GM18508 (cell line): Measurements from ENCODE around the gene MYO6.

ENCODE experiments used
- ATAC-seq: cut with Tn5 transposase; IDR thresholded peaks from one replicate; pipeline ENCODE4 v1.9.1; 2021; ENCODE audit warnings: moderate number of reproducible peaks; ENCODE audit not compliant: insufficient read depth, unreplicated experiment

The MYO6 gene

DNA sequence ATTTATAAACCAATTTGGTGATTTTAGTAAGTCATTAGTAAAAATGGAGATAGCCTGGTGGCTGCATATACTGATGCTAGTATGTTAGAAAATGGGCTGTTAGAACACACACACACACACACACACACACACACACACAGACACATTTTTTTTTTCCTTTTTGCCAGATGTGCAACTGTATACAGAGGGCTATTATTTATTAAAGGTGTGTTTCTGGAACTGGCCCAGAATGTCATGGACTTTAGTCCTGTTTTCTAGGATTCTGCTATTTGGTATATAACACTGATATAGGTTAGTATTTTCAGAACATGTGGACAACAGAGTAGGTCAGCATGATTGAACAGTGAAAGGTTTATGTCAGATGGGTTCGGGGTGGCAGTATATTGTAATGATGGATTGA is 12.4 kb downstream of the MYO6 start:
- ATAC-seq: no peak

DNA sequence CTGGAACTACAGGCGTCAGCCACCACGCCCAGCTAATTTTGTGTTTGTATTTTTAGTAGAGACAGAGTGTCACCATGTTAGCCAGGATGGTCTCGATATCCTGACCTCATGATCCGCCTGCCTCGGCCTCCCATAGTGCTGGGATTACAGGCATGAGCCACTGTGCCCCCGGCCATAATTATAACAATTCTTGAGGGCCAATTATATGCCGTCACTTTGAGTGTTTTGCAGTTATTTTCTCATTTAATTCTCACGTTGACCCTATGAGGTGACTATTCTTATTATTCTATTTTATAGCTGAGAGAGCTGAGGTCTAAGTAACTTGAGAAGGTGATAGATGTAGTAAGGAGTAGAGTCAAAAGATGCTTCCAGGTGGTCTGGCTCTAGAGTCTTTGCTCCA is 13.0 kb downstream of the MYO6 start:
- no peak for ATAC-seq

- ATAC-seq: no peak
Observed at GRCh38 chr6:75766387-75766786, 17.3 kb downstream of the MYO6 start.

DNA sequence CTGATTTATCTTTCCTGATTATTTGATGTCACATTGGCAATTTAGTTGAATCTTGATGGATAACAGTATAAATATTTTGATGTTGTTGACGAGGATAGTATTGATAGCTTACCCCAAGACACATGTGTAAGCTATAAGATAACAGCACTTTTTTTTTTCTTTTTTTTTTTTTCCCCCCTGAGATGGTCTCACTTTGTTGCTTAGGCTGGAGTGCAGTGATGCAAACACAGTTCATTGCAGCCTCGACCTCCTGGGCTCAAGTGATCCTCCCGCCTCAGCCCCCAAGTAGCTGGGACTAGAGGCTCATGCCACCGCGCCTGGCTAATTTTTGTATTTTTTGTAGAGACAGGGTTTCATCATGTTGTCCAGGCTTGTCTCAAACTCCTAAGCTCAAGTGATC is 21.8 kb downstream of the MYO6 start:
- ATAC-seq: no peak

- ATAC-seq: no peak
Observed at GRCh38 chr6:75775219-75775618, 26.2 kb downstream of the MYO6 start.

- ATAC-seq: no peak
Observed at GRCh38 chr6:75776461-75776860, 27.4 kb downstream of the MYO6 start.

DNA sequence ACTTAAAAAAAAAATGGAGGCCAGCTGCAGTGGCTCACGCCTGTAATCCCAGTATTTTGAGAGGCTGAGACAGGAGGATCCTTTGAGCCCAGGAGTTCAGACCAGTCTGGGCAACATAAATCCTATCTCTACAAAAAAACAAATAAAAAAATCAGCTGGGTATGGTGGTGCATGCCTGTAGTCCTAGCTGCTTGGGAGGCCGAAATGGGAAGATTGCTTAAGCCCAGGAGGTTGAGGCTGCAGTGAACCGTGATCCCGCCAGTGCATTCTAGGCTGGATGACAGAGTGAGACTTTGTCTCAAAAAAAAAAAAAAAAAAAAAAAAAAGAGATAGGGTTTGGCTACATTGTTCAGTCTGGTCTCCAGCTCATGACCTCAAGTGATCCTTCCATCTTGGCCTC is 29.7 kb downstream of the MYO6 start:
- no peak for ATAC-seq

DNA sequence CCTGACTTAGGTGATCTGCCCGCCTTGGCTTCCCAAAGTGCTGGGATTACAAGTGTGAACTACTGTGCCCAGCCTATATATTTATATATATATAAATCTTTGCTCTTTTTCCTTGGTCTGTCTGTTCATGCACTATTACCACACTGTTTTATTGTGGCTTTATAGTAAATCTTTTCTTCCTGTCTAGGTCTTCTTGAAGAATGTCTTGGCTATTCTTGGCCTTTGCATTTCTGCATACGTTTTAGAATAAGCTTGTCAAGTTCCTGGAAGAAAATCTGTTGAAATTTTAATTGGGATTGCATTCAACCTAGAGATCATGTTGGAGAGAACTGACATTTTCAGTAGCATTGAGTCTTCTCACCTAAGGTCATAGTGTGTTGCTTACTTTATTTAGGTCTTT is 37.1 kb downstream of the MYO6 start:
- ATAC-seq: no peak

DNA sequence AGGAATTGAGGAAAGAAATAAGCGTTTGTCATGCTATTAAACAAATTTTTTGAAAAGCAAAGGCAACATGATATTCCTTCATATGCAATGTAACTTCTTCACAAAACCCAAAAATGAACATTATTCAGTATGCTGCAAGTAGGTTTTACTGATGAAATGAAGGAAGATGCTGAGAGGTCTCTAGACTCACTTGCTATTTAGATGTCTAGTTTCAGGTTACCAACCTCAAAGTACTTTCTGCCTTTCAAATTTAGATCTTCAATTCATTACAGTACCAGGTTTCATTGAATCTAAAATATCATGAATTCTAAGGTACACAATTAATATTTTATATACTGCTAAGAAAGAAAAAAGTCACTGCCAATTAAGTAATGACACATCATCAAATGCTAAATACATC is 39.9 kb downstream of the MYO6 start:
- ATAC-seq: no peak

- ATAC-seq: no peak
Observed at GRCh38 chr6:75791881-75792280, 42.8 kb downstream of the MYO6 start.

DNA sequence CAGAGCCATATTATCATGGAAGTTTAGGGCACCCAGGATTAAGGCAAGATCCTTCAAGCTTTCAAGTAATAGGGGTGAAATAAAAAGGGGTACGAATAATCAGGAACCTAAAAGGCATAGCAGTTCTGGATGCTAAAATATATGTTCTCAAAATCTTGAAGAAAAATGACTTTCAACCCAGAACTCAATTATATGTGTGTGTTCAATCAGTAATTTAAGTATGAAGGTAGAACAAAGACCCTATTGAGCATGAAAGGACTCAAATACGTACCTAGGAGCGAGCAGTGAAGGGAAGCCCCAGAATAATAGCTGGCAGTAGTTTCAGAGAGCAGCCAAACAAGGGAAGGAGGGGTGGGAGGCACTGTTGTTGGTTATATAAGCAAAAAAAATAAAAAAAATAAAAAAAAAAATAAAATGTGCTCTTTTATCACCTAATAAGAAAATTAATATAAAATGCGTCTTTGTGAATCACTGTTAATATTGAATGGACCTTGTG is 45.4 kb downstream of the MYO6 start:
- no peak for ATAC-seq

DNA sequence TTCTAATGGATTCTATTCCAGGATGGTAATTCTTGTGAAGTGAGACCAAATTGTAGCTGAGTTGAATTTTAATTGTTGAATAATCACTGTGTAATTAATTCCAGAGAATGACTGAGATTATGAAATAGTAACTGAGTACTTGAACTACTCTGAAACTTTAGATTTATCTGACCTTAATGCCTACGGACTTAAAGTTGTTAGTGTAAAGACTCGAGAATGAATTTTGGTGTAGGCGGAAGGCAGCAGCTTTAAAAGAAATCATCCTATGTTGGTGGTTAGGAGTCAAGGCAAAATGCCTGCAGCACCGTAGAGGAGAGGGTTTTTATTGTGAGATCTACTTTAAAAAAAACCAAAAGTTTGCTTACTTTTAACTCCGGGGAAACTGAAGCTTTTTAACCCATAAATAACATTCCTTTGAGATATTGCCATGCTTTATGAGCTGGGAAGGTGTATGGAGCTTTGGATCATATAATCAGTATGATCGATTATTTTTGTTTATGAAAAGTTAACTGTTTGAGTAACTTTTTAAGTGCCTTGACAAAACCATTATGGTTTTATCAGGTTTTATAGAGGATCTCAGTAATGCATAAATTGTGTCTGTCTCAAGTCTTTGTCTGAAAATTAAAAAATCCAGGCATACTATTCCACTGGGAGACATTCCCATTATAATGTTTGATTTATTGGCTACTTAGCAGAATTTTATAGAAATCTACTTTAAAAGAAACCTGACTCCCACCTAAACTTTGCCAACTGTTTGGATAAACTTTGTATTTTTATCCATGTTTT is 46.1 kb downstream of the MYO6 start:
- no peak for ATAC-seq

DNA sequence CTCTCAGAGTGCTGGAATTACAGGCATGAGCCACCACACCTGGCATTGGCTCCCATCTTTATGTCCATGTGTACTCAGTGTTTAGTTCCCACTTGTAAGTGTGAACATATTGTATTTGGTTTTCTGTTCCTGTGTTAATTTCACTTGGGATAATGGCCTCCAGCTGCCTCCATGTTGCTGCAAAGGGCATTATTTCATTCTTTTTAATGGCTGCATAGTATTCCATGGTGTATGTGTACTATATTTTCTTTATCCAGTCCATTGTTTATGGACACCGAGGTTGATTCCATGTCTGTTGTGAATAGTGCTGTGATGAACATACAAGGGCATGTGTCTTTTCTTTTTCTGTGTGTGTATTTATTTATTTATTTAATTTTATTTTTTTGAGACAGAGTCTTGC is 47.7 kb downstream of the MYO6 start:
- no peak for ATAC-seq

- no peak for ATAC-seq
Observed at GRCh38 chr6:75800133-75800532, 51.1 kb downstream of the MYO6 start.

- ATAC-seq: no peak
Observed at GRCh38 chr6:75800708-75801505, 51.9 kb downstream of the MYO6 start.

GRCh38 chr6:75802366-75802765 is 53.3 kb downstream of the MYO6 start:
- no peak for ATAC-seq

- ATAC-seq: no peak
Observed at GRCh38 chr6:75808507-75808906, 59.5 kb downstream of the MYO6 start.

GRCh38 chr6:75812560-75812959 is 63.5 kb downstream of the MYO6 start:
- no peak for ATAC-seq

DNA sequence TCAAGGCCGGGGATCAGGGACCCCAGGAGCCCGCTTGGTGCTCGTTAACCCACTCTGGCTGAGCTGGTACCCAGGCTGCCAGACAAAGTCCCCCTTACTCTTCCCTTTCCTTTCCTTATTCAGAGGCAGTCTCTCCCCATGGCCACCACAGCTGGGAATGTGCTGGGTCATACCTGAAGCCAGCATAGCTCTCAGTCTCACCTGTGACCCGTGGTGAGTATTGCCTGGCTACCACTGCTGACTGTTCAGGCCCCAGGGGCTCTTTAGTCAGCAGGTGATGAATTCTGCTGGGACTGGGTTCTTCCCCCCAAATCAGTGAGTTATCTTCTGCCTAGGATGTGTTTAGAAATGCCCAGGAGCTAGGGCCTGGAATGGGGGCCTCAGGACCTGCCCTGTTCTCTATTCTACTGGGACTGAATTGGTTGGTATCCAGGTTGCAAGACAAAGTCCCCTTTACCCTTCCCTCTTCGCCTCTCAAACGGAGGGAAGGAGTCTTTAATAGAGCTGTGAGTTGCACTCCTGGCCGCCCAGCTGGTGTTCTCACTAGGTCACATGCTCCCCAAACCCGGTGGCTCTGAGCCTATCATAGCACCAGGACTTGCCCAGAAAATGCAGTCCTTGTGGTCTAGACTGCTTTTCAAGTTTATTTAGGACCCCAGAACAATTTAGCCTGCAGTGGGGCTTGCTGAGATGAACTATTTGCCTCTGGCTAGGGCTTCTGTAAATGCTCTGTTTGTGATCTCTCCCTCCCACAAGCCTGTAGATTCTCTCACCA is 64.6 kb downstream of the MYO6 start:
- ATAC-seq: no peak

DNA sequence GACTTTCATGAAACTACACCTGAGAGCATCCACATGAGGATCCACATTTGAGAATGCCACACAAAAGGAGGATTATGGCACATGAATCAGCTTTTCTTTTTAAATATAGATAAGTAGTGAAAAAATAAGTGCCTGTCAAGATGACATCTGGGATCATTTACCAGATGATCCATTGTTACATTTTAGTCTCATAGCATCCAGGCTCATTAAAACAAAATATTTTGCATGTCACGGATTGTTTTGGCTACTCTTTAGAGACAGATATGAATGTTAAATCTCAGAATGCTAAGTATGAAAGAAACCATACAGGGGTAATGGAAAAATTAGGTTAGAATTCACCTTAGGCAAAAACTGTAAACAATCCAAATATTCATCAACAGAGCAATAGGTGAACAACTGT is 66.7 kb downstream of the MYO6 start:
- no peak for ATAC-seq
